Right cardiac atrium (tissue), 5 donors: Measurements from ENCODE around the gene ARG1. TPM values are rescaled to one million over a fixed set of nuclear protein-coding genes. Genes with fewer than 3 reads are reported as not detected.

Source experiments
- ATAC-seq, 2 donors: fragments of 200-7000 bp; cut with Tn5 transposase; one replicate each; pipeline versions ENCODE4 v1.8.0 to v1.9.1; 2020; ENCODE audit warnings: moderate library complexity in 2 of 2, mild to moderate bottlenecking in 1 of 2
- DNase-seq, 3 donors: peaks; one replicate each; pipeline ENCODE4 v3.0.0-alpha.2; 2020
- H3K27ac ChIP-seq: one replicate; pipeline ENCODE4 v1.5.1; 2013; ENCODE audit warnings: mild to moderate bottlenecking, low read length, control low read depth, moderate library complexity
- H3K27me3 ChIP-seq: one replicate; pipeline ENCODE4 v1.6.1; 2013; ENCODE audit not compliant: control insufficient read depth, insufficient read depth
- H3K4me1 ChIP-seq: one replicate; pipeline ENCODE4 v1.6.1; 2013; ENCODE audit warnings: low read length; ENCODE audit not compliant: control insufficient read depth, insufficient read depth
- H3K4me3 ChIP-seq: one replicate; pipeline ENCODE4 v1.5.1; 2013; ENCODE audit warnings: low read length, control low read depth
- H3K9me3 ChIP-seq: one replicate; pipeline ENCODE4 v1.6.1; 2013; ENCODE audit warnings: low read length; ENCODE audit not compliant: control insufficient read depth
- WGBS: extraction: QIAGEN DNeasy Blood & Tissue Kit; methylation state at CpG from one replicate; pipeline ENCODE4 v1.1.7; 2013; 5-methylcytosine and 5-hydroxymethylcytosine counted together
- intact Hi-C, 4 donors: fragments of 100-400 bp; cut with DNase I; formaldehyde crosslinking; loops; one replicate each; pipeline versions ENCODE4 v1.11.0 to v1.14.0; 2022 to 2023
- polyA plus RNA-seq: library from polyadenylated mRNA; stranded (reverse); fragments of 200-250 nt; gene quantifications from one replicate; pipeline ENCODE4 v1.2.3, GENCODE V29; 2013
- total RNA-seq, 4 donors: library from RNA; stranded (reverse); fragmentation: NEBNext Ultra II Directional; extraction: Animal tissue kit (Norgen Biotek cat#: 25700); gene quantifications; one replicate each; pipeline ENCODE4 v1.2.1, GENCODE V29; 2021
- donor health status: healthy with polysubstance abuse.
- donor health status: DM: no; HTN: yes; CAD: no.
- donor health status: DM: no; HTN: no; CAD: no.
- donor health status: DM: no; HTN: yes; CAD: no; lungs with severe emphysema.
- donor health status: DM: yes; HTN: yes; CAD: no.

Gene ARG1
- total and polyA plus RNA-seq, 5 donors, result 0.22 to 0.24 TPM; not detected in 3

- ATAC-seq (no peak), DNase-seq (no peak)
- no peaks in the 10 kb centered on the region for H3K4me1 ChIP-seq
- intact Hi-C loops, result loop anchor here in 1 of 4 donors (5.0 kb wide), 1 partner anchor 36 kb away; no protein-coding TSS in a partner anchor
- H3K4me3 ChIP-seq, result no peak overlapping the region
- WGBS, result 89% methylated on average over 4 of the region's 4 CpGs
- H3K9me3 ChIP-seq, result no peaks in the 10 kb centered on the region
- no peaks in the 10 kb centered on the region for H3K27me3 ChIP-seq
- H3K27ac ChIP-seq, result no peak overlapping the region
Observed at GRCh38 chr6:131586543-131586942, 13.5 kb downstream of the ARG1 start.

- intact Hi-C loops, result loop anchor here in 1 of 4 donors (5.0 kb wide), 1 partner anchor 34 kb away; no protein-coding TSS in a partner anchor
- 94% methylated on average over 4 of the region's 4 CpGs for WGBS
- H3K27ac ChIP-seq, result no peak overlapping the region
- H3K4me3 ChIP-seq, result no peak overlapping the region
- ATAC-seq (no peak), DNase-seq (no peak)
- no peaks in the 10 kb centered on the region for H3K4me1 ChIP-seq
- H3K27me3 ChIP-seq, result no peaks in the 10 kb centered on the region
- H3K9me3 ChIP-seq, result no peaks in the 10 kb centered on the region
Observed at GRCh38 chr6:131587909-131588308, 14.9 kb downstream of the ARG1 start.

DNA sequence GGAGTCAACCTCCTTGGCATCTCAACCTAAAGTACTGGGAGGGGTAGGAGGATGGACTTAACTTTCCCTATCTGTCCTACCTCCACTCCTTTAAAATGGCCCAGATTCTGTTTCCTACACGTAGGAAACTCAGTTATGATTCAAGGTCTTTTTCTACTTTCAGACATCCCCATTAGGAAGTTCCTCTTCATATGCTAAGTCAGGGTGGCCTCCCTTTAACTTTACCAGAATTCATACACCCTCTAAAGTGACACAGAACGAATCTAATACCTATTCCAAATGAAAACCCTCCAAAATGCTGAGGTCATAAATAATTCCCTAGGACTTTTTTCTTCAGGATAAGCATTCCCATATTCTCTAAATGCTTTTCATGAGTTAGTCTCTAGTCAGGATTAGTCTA lies 15.6 kb downstream of the ARG1 start:
- no peak for DNase-seq
- H3K27me3 ChIP-seq, result no peaks in the 10 kb centered on the region
- ATAC-seq, result no peak
- intact Hi-C loops, result loop anchor here in 1 of 4 donors (5.0 kb wide), 1 partner anchor 34 kb away; no protein-coding TSS in a partner anchor
- no peaks in the 10 kb centered on the region for H3K4me1 ChIP-seq
- 82% methylated on average over 2 of the region's 2 CpGs for WGBS
- H3K4me3 ChIP-seq, result no peak overlapping the region
- no peaks in the 10 kb centered on the region for H3K9me3 ChIP-seq
- no peak overlapping the region for H3K27ac ChIP-seq

DNA sequence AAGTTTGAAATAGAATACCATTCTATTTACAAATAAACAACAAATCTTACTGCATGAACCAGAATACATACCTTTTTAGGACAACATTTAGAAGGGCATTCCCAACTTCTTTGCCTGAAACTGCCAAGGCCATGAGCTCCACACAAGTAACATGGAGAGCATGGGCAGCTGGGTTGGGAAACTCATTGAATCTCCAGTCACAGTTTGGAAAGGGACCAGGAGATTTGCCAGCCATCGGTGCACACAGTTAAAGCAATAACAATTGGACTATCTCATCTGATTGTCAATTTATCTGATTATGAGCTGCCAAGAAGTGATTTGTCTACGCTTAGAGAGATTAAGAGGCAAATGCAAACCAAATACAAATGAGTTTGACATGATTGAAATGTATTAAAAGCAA lies 19.9 kb downstream of the ARG1 start:
- Histone ChIP-seq H3K9me3 (no peaks in the 10 kb centered on the region), H3K27ac (no peak overlapping the region), H3K4me3 (no peak overlapping the region), H3K27me3 (no peaks in the 10 kb centered on the region), H3K4me1 (no peaks in the 10 kb centered on the region)
- DNase-seq (no peak), ATAC-seq (no peak)
- 81% methylated on average over 2 of the region's 2 CpGs for WGBS
- intact Hi-C loops, result no loop called here

DNA sequence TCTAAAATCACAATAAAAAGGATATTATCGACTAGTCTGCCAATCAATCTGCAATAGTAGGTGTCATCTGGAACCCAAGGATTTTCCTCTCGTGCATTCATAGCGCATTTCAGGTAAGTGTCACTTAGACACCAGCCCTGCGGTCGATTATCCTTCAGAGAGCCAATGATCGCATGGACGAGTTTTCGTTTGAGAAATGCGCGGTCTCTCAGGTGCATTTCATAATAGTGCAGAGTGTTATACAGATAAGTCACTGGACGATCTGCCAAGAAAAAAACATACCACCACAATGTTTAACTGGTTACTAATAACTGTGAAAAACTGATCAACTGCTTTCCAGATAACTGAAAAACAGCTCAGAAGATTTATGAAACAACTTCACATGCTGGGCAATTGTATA lies 21.0 kb downstream of the ARG1 start:
- 93% methylated on average over 11 of the region's 11 CpGs for WGBS
- H3K9me3 ChIP-seq, result no peaks in the 10 kb centered on the region
- DNase-seq, result no peak
- no peaks in the 10 kb centered on the region for H3K27me3 ChIP-seq
- no peak overlapping the region for H3K27ac ChIP-seq
- ATAC-seq, result no peak
- intact Hi-C loops, result no loop called here
- H3K4me1 ChIP-seq, result no peaks in the 10 kb centered on the region
- H3K4me3 ChIP-seq, result no peak overlapping the region

- intact Hi-C loops, result no loop called here
Observed at GRCh38 chr6:131597446-131597845, 24.4 kb downstream of the ARG1 start.

DNA sequence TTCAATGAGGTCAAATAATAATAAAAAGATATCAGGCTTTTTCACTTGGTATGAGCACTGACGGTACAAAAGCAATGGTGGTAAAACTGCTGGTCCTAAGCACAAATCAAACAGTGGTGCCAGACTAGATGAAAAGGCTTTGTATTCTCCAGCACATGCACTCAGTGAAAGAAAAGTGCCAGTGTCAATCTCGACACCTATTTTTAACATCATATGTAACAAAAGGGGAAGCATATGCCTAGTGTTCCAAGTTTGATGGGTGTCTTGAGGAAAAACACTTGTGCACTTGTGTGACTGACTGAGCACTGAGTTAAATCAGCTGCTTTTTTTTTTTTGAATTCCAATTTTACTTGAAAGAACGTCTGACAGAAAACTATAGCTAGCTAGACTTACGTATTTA lies 27.7 kb downstream of the ARG1 start:
- no peaks in the 10 kb centered on the region for H3K9me3 ChIP-seq
- H3K27me3 ChIP-seq, result no peaks in the 10 kb centered on the region
- intact Hi-C loops, result no loop called here
- 68% methylated on average over 4 of the region's 4 CpGs for WGBS
- no peak overlapping the region for H3K4me3 ChIP-seq
- no peak overlapping the region for H3K27ac ChIP-seq
- DNase-seq, result no peak
- no peak for ATAC-seq
- no peaks in the 10 kb centered on the region for H3K4me1 ChIP-seq

More at GRCh38 chr6:131597446-131597845, 24.4 kb downstream of the ARG1 start:
- Histone ChIP-seq H3K4me3 (no peak overlapping the region), H3K27ac (no peak overlapping the region), H3K9me3 (no peaks in the 10 kb centered on the region), H3K4me1 (no peaks in the 10 kb centered on the region), H3K27me3 (no peaks in the 10 kb centered on the region)
- no peak for DNase-seq
- 94% methylated on average over 3 of the region's 3 CpGs for WGBS
- no peak for ATAC-seq

DNA sequence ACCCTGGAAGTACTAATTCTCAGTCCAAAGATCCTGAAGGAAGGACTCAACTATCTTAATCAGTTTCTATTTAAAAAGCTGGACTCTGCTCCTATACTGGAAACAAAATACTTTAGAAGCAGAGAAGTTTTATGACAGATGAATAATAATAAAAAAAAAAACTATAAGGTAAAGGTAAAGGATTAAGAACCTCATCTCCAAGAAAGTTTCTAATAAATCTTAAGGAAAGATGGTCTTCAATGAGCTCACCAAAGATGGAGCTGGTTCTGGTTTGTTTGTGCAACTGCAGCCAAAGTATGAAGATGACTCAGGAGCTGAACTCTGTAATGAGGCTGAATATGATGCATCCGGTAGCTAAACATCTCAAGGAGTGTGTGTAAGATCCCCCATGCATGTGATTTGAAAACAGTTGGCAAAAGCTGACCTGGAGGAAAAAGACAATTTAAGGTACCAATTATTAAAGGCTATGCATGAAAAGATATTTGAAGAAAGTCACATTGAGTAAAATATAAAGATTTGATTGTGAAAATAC lies 29.8 kb downstream of the ARG1 start:
- Histone ChIP-seq H3K4me3 (no peak overlapping the region), H3K27ac (no peak overlapping the region), H3K4me1 (no peaks in the 10 kb centered on the region), H3K9me3 (no peaks in the 10 kb centered on the region), H3K27me3 (no peaks in the 10 kb centered on the region)
- intact Hi-C loops, result no loop called here
- WGBS, result 88% methylated on average over 1 of the region's 1 CpG
- no peak for ATAC-seq
- DNase-seq, result no peak

DNA sequence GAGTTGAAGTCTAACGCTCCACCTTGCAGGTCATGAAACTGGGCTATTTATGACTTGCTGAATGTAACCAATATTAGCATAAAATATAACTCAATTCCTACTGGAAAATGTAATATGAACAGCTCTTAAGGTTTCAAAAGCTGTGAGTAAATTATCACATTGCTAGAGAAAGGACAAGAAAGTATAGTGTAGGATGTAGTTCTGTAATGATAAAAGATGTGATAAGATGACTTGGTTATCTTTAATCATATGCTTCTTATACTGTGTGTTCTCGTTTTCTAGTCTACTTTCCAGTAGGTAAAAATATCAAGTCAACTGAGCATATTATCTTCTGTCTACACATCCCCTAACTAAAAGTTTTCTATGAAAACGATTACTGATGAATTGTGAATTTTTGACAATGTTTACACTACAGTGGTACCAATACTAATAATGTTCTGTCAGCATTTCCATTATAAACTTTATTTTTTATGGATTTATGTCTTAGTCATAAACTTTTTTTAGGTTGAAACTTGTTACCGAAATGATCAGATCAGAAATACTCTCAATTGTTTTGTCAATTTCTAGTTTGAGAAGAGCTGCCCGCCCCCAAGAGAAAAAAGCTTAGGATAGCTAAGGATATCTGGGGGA lies 40.4 kb downstream of the ARG1 start:
- Histone ChIP-seq H3K27me3 (no peaks in the 10 kb centered on the region), H3K27ac (no peak overlapping the region), H3K9me3 (no peaks in the 10 kb centered on the region), H3K4me1 (no peaks in the 10 kb centered on the region), H3K4me3 (no peak overlapping the region)
- intact Hi-C loops, result no loop called here
- no peak for DNase-seq
- WGBS, result 84% methylated on average over 5 of the region's 5 CpGs
- ATAC-seq, result no peak

- intact Hi-C loops, result no loop called here
- DNase-seq, result no peak
Observed at GRCh38 chr6:131615275-131615674, 42.2 kb downstream of the ARG1 start.

DNA sequence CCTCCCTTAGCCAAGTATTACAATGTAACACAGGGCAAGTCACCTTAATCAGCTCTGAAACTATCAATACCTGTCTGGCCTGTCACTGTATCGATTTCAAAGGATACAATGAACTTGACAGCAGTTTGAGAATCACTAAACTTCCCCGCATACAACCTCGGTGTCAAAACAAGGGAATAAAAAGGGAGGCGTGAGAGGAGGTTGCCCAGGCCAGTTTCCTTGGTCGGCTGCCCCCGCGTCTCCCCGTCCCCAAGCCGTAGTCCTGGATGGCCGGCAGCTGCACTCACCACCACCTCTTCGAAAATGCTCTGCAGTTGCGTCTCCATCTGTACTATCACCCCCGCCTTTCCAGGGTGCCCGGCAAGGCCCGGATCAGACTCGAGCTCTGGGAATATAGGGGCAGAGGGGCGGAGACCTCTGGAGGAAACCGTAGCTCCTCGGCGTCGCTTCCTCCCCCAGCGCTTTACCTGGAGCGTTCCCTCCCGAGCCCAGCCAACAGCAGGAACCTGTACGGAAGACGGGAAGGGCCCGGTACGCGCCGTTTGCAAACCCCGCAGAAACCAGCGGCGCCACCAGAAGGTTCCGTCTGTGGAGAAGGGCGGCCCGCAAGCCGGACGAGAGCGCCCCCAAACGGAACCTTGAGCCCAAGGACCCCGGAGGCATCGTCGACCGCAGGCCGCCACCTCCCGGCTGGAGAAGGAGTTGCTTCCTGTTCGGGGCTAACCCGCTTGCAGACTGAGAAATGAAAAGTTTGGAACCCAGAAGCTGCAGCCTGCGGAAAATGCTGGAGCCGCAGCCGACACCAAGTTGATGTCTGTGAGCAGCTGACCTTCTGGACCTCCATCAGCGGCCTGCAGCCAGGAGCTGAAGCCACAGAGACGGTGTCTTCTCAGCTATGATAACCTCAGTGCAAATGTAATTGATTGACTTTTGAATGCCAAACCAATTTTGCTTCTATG lies 55.0 kb downstream of the ARG1 start, which contains the start of gene MED23:
Gene MED23, minus strand, starts transcription at position 519 of the 959 bp plus-strand sequence. Its CDS starts 193 bp downstream, at position 326.
- under 1% methylated on average over 53 of the region's 53 CpGs for WGBS
- intact Hi-C loops, result no loop called here
- H3K4me3 ChIP-seq, result peak within 1 kb of the TSS; percentile 73
- no peaks in the 10 kb centered on the region for H3K27me3 ChIP-seq
- H3K4me1 ChIP-seq, result no peaks in the 10 kb centered on the region
- H3K9me3 ChIP-seq, result no peaks in the 10 kb centered on the region
- H3K27ac ChIP-seq, result peak within 1 kb of the TSS; percentile 6
- DNase-seq, result peak; percentile 94 to 98 (median 96)
- ATAC-seq, result peak; percentile 98

More at GRCh38 chr6:131615275-131615674, 42.2 kb downstream of the ARG1 start:
- ATAC-seq, result no peak
- 97% methylated on average over 4 of the region's 4 CpGs for WGBS
- Histone ChIP-seq H3K4me1 (no peaks in the 10 kb centered on the region), H3K27ac (no peak overlapping the region), H3K4me3 (no peak overlapping the region), H3K27me3 (no peaks in the 10 kb centered on the region), H3K9me3 (no peaks in the 10 kb centered on the region)
